Measurements from ENCODE around the gene MEIOB.
A peak's percentile ranks its signal among the peaks of the same experiment; 100 is the strongest.
"Not testable (repeated sequence)": the region's sequence is repeated elsewhere in the genome, so short reads cannot be mapped to it uniquely, and the experiment has no call there.

The MEIOB gene, protein sequence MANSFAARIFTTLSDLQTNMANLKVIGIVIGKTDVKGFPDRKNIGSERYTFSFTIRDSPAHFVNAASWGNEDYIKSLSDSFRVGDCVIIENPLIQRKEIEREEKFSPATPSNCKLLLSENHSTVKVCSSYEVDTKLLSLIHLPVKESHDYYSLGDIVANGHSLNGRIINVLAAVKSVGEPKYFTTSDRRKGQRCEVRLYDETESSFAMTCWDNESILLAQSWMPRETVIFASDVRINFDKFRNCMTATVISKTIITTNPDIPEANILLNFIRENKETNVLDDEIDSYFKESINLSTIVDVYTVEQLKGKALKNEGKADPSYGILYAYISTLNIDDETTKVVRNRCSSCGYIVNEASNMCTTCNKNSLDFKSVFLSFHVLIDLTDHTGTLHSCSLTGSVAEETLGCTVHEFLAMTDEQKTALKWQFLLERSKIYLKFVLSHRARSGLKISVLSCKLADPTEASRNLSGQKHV

DNA sequence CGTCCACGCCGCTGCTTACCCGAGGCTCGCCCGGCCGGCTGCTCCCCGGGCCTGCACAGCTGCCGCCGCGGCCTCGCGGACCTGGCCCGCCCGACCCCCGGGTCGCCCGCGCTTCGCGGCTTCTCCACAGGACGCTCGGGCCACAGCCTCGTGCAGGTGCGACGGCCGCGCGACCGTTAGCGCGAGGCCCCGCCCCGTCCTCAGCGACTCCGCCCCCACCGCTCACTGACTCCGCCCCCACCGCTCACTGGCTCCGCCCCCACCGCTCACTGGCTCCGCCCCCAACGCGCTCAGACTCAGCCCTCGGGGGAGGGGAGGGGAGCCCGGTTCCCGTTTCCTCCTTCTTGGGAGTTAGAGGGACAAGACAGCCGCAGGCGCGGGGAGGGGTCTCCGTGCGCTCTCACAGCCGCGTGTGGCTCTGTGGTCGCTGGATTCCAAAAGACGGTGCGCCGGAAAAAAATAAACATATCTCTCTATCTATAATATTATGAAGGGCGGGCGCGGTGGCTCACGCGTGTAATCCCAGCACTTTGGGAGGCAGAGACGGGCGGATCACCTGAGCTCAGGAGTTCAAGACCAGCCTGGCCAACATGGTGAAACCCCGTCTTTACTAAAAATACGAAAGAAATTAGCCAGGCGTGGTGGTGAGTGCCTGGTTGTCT lies at the start of gene MEIOB:
Gene MEIOB, minus strand, starts transcription at position 191 of the 662 bp plus-strand sequence. CDS start 3,989 bp downstream, outside the sequence.
- peak; percentile 39 for DNase-seq (ENCODE audit: low spot score)

DNA sequence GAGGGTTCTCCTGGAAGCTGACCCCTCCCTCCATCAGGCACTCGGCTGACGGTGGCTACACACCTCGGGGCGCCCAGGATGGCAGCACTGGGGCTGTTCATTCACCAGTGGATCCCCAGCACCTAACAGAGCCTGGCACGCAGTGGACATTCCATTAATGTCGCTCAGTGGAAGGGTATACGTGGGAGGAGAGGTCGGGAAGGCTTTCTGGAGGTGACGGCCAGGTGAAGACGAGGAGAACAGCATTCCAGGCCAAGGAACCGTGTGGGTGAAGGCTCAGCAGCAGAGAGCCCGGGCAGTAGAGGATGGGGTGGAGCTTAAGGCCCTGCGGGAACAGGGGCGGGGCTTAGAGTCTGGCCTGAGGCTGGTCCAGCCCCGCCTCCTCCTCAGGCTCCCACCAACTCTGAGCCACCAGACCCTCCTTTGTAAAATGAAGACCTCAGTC lies 48.8 kb upstream of the MEIOB start:
- DNase-seq (ENCODE audit: low spot score), result no peak

DNA sequence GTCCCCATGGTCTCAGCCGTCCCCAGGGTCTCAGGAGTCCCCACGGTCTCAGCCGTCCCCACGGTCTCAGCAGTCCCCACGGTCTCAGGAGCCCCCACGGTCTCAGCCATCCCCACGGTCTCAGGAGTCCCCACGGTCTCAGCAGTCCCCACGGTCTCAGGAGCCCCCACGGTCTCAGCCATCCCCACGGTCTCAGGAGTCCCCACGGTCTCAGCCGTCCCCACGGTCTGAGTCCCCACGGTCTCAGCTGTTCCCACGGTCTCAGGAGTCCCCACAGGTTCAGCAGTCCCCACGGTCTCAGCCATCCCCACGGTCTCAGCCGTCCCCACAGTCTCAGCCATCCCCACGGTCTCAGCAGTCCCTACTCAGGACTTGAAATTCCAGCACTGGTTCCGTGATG lies 48.2 kb upstream of the MEIOB start:
- DNase-seq (ENCODE audit: low spot score), result not testable (repeated sequence)

DNA sequence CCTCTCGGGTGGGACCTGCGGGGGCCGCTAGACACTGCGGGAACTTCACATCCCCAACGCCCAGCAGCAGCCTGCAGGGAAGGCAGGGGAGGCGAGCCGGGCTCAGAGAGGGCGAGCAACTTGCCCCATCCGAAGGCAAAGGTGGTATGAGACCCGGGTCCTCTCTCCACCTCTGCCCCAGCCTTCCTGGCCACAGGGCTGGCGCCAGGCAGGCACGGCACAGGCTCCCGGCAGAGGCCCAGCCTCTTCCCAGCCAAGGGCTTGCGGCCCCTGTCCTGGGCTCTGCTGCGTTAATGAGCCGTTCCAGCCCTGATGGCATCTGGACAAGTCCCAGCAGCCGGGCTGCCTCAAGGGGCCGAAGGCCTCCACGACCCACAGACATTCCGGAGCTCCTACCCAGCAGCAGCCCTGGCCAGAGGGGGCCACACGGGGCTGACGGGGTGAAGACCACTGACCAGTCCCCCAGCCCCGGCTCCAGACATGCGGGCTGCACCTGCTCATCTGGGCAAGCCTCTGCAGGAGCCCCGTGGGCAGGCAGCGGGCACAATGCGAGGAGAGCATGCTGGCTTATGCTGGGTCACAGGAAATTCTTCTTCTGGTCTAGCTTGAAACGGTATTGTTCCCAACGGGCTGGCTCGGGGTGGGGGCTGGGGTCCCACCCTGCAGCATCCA lies 47.5 kb upstream of the MEIOB start:
- DNase-seq (ENCODE audit: low spot score), result no peak

DNA sequence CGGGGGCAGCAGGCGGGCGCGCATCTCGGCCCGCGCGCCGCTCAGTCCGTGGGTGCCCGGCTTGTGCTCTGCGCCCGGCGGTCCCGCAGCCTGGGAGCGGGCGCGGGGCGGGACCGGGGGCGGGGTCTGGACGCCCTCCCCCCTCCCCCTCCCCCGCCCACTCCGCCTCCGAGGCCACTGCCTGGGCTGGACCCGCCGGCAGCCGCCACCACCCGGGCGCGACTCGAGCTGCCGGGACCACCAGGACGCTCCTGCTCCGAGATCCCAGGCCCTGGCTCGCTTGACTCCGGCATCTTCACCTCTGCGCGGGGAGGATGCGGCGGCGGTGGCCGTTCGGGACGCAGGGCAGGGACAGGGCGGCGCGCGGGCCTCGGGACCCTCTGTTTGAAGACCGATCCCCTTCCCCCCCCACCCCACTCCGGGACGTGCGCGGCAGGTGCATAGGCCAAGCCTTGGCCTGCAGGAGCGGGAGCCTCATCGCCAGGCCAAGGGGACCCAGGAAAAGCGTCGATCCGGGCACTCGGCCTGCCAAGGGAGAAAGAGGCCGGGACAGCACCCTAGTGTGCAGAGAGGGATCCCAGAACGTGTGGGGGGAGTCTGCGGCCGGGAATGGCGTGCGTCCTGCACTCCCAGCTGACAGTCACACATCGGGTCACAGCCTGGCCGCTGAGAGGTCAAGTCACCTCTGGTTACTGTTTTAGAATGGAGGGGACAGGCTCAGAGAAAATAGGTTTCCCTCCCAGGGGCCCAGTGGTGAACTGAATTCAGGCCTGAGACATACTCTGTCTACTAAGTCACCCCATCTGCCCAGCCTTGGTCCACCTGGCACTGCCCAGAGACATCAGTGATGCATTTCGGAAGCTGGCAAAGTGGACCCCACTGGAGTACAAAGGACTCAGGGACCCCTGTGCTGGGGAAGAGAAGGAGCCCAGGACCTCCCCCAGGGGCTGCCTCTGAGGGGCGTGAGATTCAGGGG lies 46.7 kb upstream of the MEIOB start, which contains the start of gene HS3ST6:
Gene HS3ST6, minus strand, starts transcription at position 65 of the 976 bp plus-strand sequence. CDS start 92 bp downstream, outside the sequence.
- no peak for DNase-seq (ENCODE audit: low spot score)

DNA sequence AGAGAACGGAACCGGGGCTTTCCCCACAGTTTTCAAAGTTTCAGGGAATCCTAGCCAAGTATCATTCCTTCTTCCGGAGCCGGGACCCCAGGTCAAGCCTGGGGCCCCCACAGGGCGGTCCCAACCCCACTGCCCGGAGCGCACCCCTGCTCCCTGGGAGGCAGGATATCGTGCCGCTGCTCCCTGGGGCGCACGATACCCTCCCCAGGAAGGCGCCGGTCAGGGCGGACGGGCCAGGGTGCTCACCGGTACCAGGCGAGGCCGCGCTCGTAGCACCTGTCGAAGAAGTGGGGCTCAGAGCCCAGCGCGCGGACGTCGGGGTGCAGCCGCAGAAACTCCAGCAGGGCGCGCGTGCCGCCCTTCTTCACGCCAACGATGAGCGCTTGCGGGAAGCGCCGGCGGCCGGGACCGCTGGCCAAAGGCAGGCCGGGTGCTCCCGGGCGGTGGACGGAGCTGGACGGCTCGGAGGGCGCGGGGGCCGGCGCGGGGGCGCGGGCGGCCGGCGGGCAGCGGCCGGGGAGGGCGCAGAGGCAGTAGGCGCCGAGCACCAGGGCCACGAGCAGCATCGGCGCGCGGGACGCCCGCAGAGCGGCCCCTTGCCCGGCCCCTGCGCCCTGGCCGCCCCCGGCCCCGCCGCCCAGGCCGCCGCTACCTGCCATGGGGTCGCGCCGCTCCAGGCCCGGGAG lies 45.8 kb upstream of the MEIOB start:
- DNase-seq (ENCODE audit: low spot score), result no peak

DNA sequence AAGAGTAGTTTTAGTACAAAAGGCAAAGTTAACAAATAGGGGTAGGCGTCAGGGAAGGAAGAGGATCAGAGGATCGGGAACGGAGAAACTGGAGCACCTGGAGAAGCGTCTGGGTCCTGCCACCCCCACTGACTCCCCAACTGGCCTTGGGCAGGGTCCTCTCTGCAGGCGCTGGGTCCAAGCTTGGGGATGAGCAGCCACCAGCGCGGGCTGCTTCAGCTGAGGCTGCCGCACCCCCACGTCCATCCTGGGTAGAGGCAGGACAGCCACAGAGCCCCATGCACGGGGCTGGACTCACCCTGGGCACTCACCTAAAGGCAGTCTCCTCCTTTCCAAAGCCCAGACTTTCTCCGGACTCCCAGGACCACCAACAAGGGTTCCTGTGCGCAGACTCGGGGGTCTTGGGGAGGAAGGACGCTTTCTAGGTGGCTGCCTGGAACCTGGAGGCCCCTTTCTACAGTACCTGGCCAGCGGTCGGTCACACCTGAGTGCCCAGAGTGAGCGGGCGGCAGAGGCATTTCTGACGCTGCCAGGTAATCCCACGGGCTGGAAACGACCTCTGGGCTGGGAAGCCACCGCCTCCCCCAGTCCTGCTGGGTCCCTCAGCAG lies 45.2 kb upstream of the MEIOB start:
- DNase-seq (ENCODE audit: low spot score), result no peak

DNA sequence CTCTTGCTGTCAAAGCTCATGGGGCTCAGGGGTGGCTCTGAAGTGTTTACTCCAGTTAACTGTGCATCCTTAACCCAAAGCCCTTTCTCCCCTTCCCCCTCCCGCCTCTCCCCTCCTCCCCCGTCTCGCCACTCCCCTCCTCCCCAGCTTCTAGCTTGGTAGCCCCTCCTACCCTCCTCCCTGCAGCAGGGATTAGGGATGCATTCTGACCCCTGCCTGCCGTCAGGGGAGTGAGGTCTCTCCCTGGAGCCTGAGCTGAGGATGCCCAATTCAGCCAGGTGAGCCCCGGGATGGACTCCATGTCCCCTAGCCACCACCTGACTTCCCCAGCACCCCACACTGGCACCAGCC lies 44.7 kb upstream of the MEIOB start:
- no peak for DNase-seq (ENCODE audit: low spot score)

DNA sequence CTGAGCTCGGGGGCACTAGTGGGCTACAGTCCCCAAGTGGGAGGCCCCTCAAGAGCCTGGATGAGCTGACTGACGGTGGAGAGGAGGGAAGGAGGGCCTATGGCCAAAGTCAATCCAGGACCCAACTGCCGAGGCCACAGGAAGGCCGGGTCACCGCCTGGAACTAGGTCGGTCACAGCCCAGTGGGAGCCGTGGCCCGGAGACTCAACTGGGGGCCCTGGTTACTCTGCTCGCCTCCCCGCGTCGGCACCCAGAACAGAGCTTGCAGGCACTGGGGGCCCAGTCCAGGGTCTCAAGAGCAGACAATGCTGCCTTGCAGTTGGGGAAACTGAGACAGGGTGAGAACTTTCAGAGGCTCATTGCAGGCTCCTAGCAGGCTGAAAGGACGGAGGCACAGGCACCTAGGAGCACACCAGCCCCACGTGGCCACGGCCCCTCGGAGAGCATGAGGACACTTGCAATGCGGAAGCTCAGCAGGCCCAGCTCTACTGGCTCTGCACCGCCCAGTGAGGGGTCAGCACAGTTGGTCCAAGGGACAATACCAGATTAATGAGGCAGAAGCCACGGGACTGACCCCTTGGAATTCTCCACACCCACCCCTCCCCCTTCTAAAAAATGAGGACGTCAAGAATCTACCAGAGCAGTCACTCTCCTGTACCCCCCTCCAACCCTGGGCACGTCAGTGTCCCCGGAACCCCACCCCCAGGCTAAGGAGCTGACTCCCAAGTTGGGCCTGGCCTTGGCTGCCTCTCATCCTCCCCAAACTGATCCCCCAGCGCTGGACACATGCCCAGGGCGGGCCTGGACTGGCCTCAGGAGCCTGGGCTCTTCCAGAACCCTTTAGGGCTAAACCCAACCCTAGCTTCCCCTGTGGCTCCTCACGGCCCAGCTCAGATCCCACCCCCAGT lies 44.0 kb upstream of the MEIOB start:
- no peak for DNase-seq (ENCODE audit: low spot score)

DNA sequence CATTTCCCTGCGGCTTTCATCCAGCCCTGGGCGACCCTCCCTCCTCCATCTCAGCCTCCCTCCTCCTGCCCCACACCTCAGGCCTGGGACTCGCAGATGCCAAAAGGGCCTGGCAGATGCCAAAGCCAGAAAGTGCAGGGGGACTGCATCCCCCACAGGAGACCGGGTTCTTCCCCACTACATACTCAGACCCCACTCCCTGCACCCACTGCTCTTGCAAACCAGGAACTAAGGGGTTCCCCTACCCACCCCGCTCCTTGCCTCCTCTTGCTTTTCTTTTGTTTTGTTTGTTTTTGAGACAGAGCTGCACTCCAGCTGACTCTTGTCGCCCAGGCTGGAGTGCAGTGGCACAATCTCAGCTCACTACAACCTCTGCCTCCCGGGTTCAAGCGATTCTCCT lies 43.0 kb upstream of the MEIOB start:
- DNase-seq (ENCODE audit: low spot score), result no peak

DNA sequence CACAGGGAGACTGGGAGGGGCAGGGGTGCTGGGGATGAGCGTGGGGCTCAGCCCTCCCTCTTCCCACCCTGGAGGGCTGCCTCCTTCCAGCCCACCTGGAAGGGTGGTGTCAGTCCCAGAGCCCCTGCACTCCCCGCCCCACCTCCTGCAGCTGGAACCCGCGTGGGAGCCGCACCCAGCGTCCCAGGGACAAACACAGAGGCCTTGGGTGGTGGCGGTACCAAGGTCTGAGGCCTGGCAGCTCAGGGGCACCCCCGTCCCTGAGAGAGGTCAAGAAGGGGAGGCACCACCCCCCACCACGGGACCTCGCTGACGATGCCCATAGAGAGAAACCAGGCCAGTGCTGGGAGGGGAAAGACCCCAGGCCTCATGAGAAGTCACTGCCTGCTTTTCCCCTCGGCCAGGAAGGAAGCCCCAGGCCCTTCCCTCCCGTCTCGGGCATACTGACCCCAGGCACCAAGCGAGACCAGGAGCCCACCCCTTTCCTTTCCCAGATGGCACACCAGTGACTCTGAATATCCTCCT lies 42.2 kb upstream of the MEIOB start:
- DNase-seq (ENCODE audit: low spot score), result no peak

DNA sequence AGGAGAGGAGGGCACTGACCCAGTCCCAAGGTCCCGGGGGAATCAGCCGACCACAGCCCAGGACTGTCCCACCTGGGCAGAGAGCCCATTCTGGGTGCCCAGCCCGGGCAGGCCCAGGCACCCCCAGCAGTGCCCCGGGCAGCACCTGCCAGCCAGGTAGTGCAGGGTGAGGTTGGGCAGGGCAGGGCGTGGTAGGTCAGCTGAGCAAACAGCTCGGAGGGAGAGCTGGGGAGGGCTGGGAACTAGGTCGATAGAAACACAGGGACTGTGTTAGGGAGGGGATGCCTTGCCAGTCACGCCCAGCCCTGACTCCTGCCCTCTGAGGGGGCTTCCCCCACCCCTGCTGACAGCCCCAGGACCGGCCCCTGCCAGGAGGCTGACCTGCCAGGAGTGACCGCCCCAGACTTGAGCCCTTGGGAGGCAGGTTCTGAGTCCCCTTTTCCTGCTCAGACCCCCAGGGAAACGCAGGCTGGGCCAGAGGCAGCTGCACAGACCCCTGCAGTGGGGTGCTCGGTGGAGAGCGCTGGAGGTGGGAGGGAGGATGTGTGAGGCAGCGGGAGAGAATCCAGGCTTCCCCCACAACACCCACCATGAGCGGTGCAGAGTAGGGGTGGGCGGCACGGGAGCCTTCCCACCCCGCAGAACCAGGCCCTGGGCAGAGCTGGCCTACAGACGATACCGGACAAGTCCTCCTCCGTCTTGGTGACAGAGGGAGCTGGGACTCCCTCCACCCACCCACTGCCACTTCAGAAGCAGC lies 41.5 kb upstream of the MEIOB start:
- DNase-seq (ENCODE audit: low spot score), result no peak

DNA sequence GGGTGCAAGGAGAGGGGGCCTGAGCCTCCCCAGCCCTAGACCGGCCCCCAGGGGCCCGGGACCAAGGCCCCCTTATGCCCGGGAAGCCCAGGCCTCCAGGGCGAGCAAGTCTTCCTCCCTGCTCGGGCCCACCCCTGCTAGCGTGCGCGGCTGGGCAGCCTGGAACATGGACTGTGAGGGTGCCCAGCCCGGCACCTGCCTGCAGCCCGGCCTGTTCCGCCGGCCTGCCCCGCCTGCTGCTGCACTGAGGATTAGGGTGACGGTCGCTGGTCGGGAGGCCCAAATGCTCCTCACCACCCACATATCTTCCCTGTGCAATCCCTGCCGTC lies 40.2 kb upstream of the MEIOB start:
- no peak for DNase-seq (ENCODE audit: low spot score)

DNA sequence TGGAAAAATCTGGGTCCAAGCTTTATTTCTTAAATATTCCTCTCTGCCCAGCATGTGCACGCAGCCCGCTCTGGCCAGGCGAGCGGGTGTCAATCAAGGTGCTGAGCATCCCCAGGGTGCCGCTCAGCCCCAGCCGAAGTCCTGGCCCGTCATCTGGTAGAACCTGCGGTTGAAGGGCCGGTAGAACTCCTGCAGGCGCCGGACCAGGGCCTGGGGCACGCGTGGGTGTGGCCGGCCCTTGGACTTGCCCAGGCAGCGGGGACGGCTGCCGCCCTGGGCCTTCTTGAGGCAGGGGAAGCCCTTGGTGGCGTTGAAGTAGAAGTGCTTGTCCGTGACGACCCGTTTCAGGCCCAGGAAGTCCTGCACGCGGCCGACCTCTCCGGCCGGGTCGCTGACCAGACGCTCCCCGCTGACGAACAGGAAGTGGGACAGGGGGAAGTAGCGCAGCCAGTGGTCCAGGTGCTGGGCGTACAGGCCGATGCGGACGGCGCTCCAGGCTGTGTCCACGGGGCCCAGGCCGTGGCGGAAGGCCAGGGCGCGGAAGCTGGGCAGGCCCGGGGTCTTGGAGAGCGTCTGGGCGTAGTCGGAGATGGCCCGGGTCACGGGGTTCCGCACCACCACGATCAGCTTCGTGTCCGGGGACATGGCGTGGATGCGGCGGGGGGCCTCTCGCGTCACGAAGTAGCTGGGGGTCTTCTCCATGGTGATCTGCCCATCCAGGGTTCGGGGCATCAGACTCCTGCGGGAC lies 39.7 kb upstream of the MEIOB start:
- no peak for DNase-seq (ENCODE audit: low spot score)

DNA sequence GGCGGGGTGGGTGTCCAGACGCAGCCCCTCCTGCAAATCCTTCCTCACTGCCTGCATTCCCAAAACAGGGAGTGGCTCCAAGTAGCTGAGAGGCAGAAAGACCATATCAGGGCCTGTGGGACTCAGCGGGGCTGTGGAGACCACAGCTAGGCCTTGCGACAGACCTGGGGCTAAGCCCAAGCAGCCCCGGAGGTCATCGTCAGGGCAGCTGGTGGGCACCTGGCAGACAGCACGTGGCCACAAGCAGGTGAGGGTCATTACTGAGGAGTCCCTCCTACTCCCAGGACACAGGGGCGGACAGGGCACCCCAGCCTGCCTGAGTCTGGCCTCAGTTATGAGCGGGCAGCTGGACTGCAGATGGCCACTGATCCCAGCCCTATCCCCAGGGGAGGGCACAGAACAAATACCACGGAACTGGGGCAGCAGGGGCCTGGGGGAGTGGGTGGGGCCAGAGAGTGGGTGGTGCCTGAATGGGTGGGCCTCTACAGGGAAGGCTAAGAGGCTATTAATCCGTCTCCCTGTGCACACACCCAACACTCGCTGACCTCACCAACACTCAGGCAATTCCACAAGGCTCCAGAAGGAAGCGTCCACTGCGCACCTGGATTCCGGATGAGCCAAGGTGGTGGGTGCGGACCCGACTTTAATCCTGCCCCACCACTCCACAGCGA lies 37.7 kb upstream of the MEIOB start:
- DNase-seq (ENCODE audit: low spot score), result no peak

DNA sequence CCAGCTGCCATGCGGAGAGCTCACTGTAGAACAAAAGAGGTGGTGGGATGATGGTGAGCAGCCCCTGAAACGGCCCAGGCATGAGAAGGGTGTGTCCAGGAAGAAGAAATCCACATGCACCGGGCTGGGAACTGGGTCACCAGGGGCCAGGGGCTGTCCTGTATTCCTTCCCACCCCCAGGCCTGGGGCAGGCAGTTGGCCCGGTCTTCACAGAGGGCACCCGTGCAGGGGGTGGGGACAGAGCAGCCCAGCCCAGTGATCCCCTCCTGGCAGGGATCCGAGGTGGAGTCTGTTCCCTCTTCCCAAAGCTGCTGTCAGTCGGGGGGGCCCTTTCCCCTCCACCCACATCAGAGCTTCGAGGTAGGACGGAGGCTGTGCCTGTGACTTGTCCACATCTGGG lies 37.0 kb upstream of the MEIOB start:
- no peak for DNase-seq (ENCODE audit: low spot score)

DNA sequence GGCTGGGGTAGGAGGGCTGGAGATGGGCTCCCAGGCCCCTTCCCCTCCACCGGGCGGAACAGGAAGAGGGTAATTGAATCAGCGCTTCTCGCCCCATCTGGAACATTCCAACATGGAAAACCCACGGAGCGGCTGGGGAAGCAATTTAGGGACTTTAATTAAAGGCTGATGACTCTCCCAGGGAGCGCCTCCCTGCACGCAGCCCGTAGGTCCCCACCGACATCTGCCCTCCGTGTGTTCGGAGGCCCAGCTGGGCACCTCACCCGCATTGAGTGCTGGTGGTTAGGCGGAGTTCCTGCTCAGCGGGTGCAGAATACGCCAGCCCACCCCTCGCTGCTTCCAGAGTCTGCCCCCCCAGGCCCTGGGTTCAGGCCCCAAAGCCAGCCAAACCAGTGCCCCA lies 36.2 kb upstream of the MEIOB start:
- no peak for DNase-seq (ENCODE audit: low spot score)
